ENCODE results near the gene LPIN2. TPM values are rescaled to one million over a fixed set of nuclear protein-coding genes. Genes with fewer than 3 reads are reported as not detected.

LPIN2 gene
- total RNA-seq, 1 donor from 2014 or later, result 28.5 TPM

DNA sequence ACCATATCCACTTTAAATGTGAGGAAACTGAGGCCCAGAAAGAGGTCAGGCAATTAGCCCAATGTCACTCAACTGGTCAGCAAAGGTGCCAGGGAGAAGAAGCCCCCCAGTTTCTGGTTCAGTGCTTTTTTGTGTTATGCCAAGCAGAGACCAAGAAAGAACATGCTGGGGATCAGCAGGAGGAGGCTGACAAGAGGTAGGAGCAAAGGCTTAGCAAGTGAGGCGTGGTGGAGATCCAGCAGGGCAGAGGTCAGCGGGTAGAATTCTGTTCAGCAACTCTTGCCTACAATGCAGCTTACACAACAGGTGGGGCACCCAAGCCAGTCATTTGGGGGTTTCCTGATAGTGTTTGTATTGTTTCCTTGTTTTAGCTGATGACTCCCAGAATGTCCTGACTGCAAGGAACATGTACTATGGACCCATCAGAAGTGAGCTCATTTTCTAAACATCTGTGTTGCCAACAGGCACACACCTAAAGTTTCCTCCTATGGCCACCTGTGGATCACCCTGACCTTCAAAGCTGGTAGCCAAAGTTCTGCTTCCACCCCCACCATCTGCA lies 28.2 kb downstream of the LPIN2 start:
- no peak for DNase-seq (ENCODE audit: low spot score in 2 of 2)
- no peak for FAIRE-seq

- no peak for FAIRE-seq
Observed at GRCh38 chr18:2984091-2984490, 28.9 kb downstream of the LPIN2 start.

GRCh38 chr18:2983296-2983695 lies 29.6 kb downstream of the LPIN2 start:
- FAIRE-seq, result no peak
- DNase-seq (ENCODE audit: low spot score in 2 of 2), result no peak

More at GRCh38 chr18:2984091-2984490, 28.9 kb downstream of the LPIN2 start:
- DNase-seq (ENCODE audit: low spot score in 2 of 2), result no peak

- no peak for FAIRE-seq
- DNase-seq (ENCODE audit: low spot score in 2 of 2), result no peak
Observed at GRCh38 chr18:2982452-2983269, 30.3 kb downstream of the LPIN2 start.

- FAIRE-seq (no peak), DNase-seq (ENCODE audit: low spot score in 2 of 2) (no peak)
Observed at GRCh38 chr18:2982022-2982421, 30.9 kb downstream of the LPIN2 start.

DNA sequence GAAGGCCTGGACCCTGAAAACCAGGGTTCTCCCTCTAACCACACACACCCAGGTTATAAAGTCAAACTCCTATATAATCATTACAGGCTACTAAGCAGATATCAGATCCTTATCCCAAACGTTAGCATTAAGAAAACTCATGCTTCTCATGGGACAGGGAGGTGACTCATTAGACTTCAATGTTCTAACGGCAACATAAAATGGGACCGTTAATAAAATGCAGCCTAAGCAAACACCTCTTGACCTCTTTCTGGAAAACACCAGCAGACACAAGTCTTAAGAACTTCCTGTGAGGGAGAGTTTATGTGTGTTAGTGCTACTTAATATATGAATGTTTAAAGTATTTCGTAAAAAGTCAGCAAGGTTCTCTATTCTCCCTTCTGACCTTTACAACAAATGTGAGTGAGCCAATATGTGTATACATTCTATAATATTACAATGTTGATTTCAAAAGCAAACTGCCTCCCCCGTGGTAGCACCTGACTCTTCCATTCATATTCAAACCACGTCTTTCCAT lies 31.7 kb downstream of the LPIN2 start:
- FAIRE-seq (no peak), DNase-seq (ENCODE audit: low spot score in 2 of 2) (no peak)

GRCh38 chr18:2979871-2980790 lies 32.8 kb downstream of the LPIN2 start:
- FAIRE-seq, result no peak
- DNase-seq (ENCODE audit: low spot score in 2 of 2), result no peak

GRCh38 chr18:2979129-2979528 lies 33.8 kb downstream of the LPIN2 start:
- DNase-seq (ENCODE audit: low spot score in 2 of 2), result no peak
- no peak for FAIRE-seq

GRCh38 chr18:2978661-2979106 lies 34.3 kb downstream of the LPIN2 start:
- DNase-seq (ENCODE audit: low spot score in 2 of 2), result no peak
- FAIRE-seq, result no peak

DNA sequence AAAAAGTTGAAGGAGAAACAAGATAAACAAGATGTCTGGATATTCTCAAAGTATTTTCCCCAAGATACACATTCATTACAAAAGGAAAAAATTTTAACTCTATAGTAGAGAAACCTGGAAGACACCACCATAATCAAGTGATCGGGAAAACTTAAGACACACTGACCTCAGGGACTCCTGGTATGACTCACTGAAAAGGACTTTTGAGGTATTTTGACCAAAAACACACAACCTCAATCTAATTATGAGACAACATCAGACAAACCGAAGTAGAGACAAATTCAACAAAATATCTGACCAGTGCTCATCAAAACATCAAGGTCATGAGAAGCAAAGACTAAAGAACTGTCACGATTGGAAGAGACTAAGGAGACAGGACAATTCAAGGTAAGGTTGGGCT lies 34.7 kb downstream of the LPIN2 start:
- no peak for FAIRE-seq

DNA sequence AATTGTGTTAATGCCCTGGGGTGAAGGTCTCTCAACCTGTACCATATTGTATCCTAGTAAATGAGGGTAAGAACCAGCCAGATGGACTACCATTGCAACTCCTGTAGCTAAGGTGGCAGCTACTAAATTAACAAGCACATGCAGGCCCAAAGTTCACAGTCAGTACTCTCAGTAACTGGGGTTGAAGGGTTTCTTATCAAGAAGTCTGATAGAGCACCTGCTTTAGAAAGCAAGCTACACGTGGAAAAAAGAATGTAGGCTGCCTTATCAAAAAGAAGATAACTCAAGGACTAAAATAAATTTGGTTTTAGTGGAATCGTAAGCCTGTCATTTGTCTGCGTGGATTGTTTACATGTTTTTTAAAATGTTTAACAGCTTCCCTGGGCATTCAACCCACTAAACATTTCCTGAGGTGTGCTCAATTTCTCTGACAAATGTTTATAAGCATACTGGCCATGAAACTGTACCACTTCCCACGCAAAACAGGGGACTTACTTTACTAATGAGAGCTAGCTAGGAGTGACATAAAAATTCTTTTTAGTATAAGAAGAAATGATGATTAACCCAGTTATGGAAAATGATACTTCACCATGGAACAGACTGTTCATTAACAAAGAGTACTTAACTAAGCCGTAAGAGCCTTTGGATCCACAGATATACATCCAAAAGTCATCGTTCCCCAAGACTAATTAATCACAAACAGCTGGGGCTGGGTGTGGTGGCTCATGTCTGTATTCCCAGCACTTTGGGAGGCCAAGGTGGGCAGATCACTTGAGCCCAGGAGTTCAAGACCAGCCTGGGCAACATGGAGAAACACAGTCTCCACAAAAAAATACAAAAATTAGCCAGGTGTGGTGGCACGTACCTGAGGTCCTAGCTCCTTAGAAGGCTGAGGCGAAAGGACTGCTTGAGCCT lies 36.5 kb downstream of the LPIN2 start:
- FAIRE-seq, result no peak

More for the DNA sequence above, 34.7 kb downstream of the LPIN2 start:
- DNase-seq (ENCODE audit: low spot score in 2 of 2), result no peak

GRCh38 chr18:2974731-2975130 lies 38.2 kb downstream of the LPIN2 start:
- DNase-seq (ENCODE audit: low spot score in 2 of 2) (no peak), FAIRE-seq (no peak)

More for the DNA sequence above, 36.5 kb downstream of the LPIN2 start:
- no peak for DNase-seq (ENCODE audit: low spot score in 2 of 2)

- no peak for DNase-seq (ENCODE audit: low spot score in 2 of 2)
Observed at GRCh38 chr18:2971741-2972552, 41.0 kb downstream of the LPIN2 start.

GRCh38 chr18:2970772-2971659 lies 41.9 kb downstream of the LPIN2 start:
- FAIRE-seq (no peak), DNase-seq (ENCODE audit: low spot score in 2 of 2) (no peak)

More at GRCh38 chr18:2971741-2972552, 41.0 kb downstream of the LPIN2 start:
- no peak for FAIRE-seq

GRCh38 chr18:2970344-2970743 lies 42.6 kb downstream of the LPIN2 start:
- DNase-seq (ENCODE audit: low spot score in 2 of 2), result no peak
- no peak for FAIRE-seq

DNA sequence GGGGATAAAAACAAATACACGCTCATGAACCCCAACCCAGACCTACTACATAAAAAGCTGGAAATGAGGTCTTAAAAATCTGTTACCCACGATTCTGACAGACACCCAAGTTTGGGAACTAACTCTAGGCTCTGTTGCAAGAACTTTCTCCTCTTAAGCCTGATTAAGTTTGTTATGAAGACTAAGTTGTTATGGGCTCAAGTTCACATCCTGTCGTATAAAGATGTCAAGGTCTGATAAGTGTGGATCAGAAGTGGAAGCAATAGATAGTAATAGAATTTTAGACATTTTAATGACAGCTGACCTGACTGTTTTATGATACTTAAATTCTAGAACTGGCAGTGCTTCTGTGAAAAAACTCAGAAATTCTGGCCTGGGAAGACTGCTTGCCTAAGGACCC lies 43.2 kb downstream of the LPIN2 start:
- FAIRE-seq, result no peak
- no peak for DNase-seq (ENCODE audit: low spot score in 2 of 2)

GRCh38 chr18:2968606-2969005 lies 44.3 kb downstream of the LPIN2 start:
- no peak for DNase-seq (ENCODE audit: low spot score in 2 of 2)
- FAIRE-seq, result no peak

GRCh38 chr18:2967820-2968219 lies 45.1 kb downstream of the LPIN2 start:
- no peak for FAIRE-seq
- no peak for DNase-seq (ENCODE audit: low spot score in 2 of 2)

All from frontal cortex (tissue), 4 donors.